A673 (cell line): ENCODE results near the gene TNFAIP8L3. TPM values are rescaled to one million over a fixed set of nuclear protein-coding genes. Genes with fewer than 3 reads are reported as not detected.
A peak's percentile ranks its signal among the peaks of the same experiment; 100 is the strongest.

Experiments
- BruUV-seq: library from RNA; stranded (reverse); fragments of 400-500 nt; replicated peaks from 2 replicates; lab custom pipeline; 2021; lab: Mats Ljungman, UMichigan
- CTCF ChIA-PET: fragments of 300-600 bp; sonication (Branson Sonifier 250); formaldehyde crosslinking; loops from one replicate; lab custom pipeline; 2022; ENCODE audit warnings: antibody characterized with exemption; lab: Charles Lee
- POLR2A ChIA-PET: fragments of 300-600 bp; sonication (Branson Sonifier 250); formaldehyde crosslinking; loops from one replicate; lab custom pipeline; 2022; ENCODE audit warnings: antibody characterized with exemption; ENCODE audit not compliant: low non-redundant PET; lab: Charles Lee
- DNase-seq: peaks from one replicate; pipeline ENCODE4 v3.0.0-alpha.2; 2015; ENCODE audit warnings: low spot score
- H3K27ac ChIP-seq: fragments of 200-600 bp; sonication (generic); 2 replicates; pipeline ENCODE4 v1.5.1; 2016; ENCODE audit warnings: mixed run types, low read depth, mild to moderate bottlenecking, mixed read lengths, antibody characterized with exemption, low read length; ENCODE audit not compliant: poor library complexity, severe bottlenecking
- H3K27me3 ChIP-seq: fragments of 200-600 bp; sonication (generic); replicated peaks from 2 replicates; pipeline ENCODE4 v1.6.1; 2017; ENCODE audit warnings: mixed run types, low read depth, mild to moderate bottlenecking, mixed read lengths, antibody characterized with exemption, low read length; ENCODE audit not compliant: insufficient read depth, poor library complexity
- H3K36me3 ChIP-seq: fragments of 200-600 bp; sonication (generic); 2 replicates; pipeline ENCODE4 v1.6.1; 2016; ENCODE audit warnings: mixed run types, mild to moderate bottlenecking, mixed read lengths, antibody characterized with exemption, low read length; ENCODE audit not compliant: insufficient read depth, poor library complexity, severe bottlenecking
- H3K4me1 ChIP-seq: fragments of 200-600 bp; sonication (generic); 2 replicates; pipeline ENCODE4 v1.6.1; 2017; ENCODE audit warnings: mixed run types, mild to moderate bottlenecking, mixed read lengths, antibody characterized with exemption, low read length; ENCODE audit not compliant: insufficient read depth, poor library complexity, severe bottlenecking
- H3K4me3 ChIP-seq: fragments of 200-600 bp; sonication (generic); 2 replicates; pipeline ENCODE4 v1.5.1; 2016; ENCODE audit warnings: low read depth, mixed run types, mild to moderate bottlenecking, mixed read lengths, low read length; ENCODE audit not compliant: poor library complexity, severe bottlenecking
- H3K9me3 ChIP-seq: fragments of 200-600 bp; sonication (generic); 2 replicates; pipeline ENCODE4 v1.6.1; 2016; ENCODE audit warnings: mixed run types, low read depth, mild to moderate bottlenecking, mixed read lengths, antibody characterized with exemption, low read length; ENCODE audit not compliant: poor library complexity, severe bottlenecking
- CTCF ChIP-seq: fragments of 300-800, 200-600 bp; sonication (generic); conservative IDR thresholded peaks from 2 replicates; pipeline ENCODE4 v1.5.1; 2017; ENCODE audit warnings: low read depth, mild to moderate bottlenecking, antibody characterized with exemption, low read length, moderate library complexity, mixed read lengths
- EZH2 ChIP-seq: fragments of 200-600 bp; sonication (generic); IDR thresholded peaks from 2 replicates; pipeline ENCODE4 v1.6.1; 2017; ENCODE audit warnings: borderline replicate concordance, low read depth, mild to moderate bottlenecking, mixed read lengths, antibody characterized with exemption, low read length; ENCODE audit not compliant: poor library complexity, severe bottlenecking
- intact Hi-C: fragments of 100-400 bp; cut with micrococcal nuclease; formaldehyde crosslinking; loops from one replicate; pipeline ENCODE4 v1.10.0; 2022; ENCODE audit not compliant: unreplicated experiment
- total RNA-seq: library from RNA; stranded (reverse); gene quantifications from 2 replicates; pipeline ENCODE4 v1.2.3, GENCODE V29; 2021

TNFAIP8L3 gene
- total RNA-seq, 1 experiment from 2014 or later = 0.15 TPM

GRCh38 chr15:51030649-51031316, 63.9 kb downstream of the TNFAIP8L3 start:
- TF ChIP-seq EZH2 (no peak), CTCF (no peak)
- intact Hi-C loops = no loop called here
- H3K27ac ChIP-seq = no peak overlapping the region
- ChIA-PET CTCF (no interaction called here), POLR2A (no interaction called here)
- no peak overlapping the region for H3K4me3 ChIP-seq
- DNase-seq = no peak
- H3K4me1 ChIP-seq = no peaks in the 10 kb centered on the region
- no peaks in the 10 kb centered on the region for H3K9me3 ChIP-seq
- no peaks in the 10 kb centered on the region for H3K36me3 ChIP-seq
- no peaks in the 10 kb centered on the region for H3K27me3 ChIP-seq
- no TSS peak for BruUV-seq

- H3K4me3 ChIP-seq = no peak overlapping the region
- intact Hi-C loops = no loop called here
- BruUV-seq = no TSS peak
- CTCF ChIA-PET = no interaction called here
- DNase-seq = no peak
- no peaks in the 10 kb centered on the region for H3K27me3 ChIP-seq
- TF ChIP-seq EZH2 = no peak
- TF ChIP-seq CTCF = no peak
- no peaks in the 10 kb centered on the region for H3K9me3 ChIP-seq
- POLR2A ChIA-PET = no interaction called here
- H3K36me3 ChIP-seq = no peaks in the 10 kb centered on the region
- no peaks in the 10 kb centered on the region for H3K4me1 ChIP-seq
- no peak overlapping the region for H3K27ac ChIP-seq
Observed at GRCh38 chr15:51025454-51025846, 69.3 kb downstream of the TNFAIP8L3 start.

- Histone ChIP-seq H3K9me3 (no peaks in the 10 kb centered on the region), H3K27me3 (no peaks in the 10 kb centered on the region), H3K4me1 (no peaks in the 10 kb centered on the region), H3K36me3 (no peaks in the 10 kb centered on the region), H3K4me3 (no peak overlapping the region), H3K27ac (no peak overlapping the region)
- BruUV-seq = no TSS peak
- TF ChIP-seq EZH2 = no peak
- TF ChIP-seq CTCF = no peak
- POLR2A ChIA-PET = no interaction called here
- CTCF ChIA-PET = no interaction called here
- peak; percentile 17 for DNase-seq
- intact Hi-C loops = no loop called here
Observed at GRCh38 chr15:51024735-51025453, 69.8 kb downstream of the TNFAIP8L3 start.
